ENCODE data around the gene CALCOCO1. TPM values are rescaled to one million over a fixed set of nuclear protein-coding genes. Genes with fewer than 3 reads are reported as not detected.

CALCOCO1 gene
- total and polyA plus RNA-seq, 9 of the 15 experiments (the other 6 are each of a cell fraction or from before 2014, with no cell fraction given), result 1.9 to 31.8 (median 11.0) TPM

DNA sequence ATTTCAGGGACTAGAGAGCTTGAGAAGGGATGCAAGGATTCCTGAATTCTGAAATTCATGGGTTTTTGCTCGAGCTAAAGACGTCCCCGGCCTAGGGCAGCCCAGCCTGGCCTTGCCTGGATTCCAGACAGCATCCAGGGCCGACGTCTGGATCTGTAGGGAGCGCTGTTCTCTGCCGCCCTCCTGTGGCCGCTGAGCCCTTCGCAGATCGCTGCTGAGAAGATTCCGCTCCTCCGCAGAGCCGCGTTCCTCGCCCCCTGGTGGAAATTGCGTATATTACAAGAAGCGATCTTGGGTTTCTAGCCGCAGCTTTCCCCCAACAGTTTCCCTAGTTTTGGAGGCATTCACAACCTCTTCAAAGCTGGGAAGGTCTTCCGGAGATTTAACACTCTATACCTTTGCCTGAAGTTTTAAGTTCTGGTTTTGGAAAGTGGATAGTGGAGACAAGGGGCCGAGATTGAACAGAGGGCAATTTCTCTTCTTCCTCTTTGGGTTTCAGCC lies 19.4 kb upstream of the CALCOCO1 start (continued):
- TF ChIP-seq NFIC (IDR thresholded peaks at IDR 0.05), result no peak
- no peak for TF ChIP-seq SIN3B (IDR thresholded peaks at IDR 0.05; ENCODE audit: low read depth)
- TF ChIP-seq C11orf30 (IDR thresholded peaks at IDR 0.05; ENCODE audit: low read depth), result no peak
- TF ChIP-seq, protein P1, sequence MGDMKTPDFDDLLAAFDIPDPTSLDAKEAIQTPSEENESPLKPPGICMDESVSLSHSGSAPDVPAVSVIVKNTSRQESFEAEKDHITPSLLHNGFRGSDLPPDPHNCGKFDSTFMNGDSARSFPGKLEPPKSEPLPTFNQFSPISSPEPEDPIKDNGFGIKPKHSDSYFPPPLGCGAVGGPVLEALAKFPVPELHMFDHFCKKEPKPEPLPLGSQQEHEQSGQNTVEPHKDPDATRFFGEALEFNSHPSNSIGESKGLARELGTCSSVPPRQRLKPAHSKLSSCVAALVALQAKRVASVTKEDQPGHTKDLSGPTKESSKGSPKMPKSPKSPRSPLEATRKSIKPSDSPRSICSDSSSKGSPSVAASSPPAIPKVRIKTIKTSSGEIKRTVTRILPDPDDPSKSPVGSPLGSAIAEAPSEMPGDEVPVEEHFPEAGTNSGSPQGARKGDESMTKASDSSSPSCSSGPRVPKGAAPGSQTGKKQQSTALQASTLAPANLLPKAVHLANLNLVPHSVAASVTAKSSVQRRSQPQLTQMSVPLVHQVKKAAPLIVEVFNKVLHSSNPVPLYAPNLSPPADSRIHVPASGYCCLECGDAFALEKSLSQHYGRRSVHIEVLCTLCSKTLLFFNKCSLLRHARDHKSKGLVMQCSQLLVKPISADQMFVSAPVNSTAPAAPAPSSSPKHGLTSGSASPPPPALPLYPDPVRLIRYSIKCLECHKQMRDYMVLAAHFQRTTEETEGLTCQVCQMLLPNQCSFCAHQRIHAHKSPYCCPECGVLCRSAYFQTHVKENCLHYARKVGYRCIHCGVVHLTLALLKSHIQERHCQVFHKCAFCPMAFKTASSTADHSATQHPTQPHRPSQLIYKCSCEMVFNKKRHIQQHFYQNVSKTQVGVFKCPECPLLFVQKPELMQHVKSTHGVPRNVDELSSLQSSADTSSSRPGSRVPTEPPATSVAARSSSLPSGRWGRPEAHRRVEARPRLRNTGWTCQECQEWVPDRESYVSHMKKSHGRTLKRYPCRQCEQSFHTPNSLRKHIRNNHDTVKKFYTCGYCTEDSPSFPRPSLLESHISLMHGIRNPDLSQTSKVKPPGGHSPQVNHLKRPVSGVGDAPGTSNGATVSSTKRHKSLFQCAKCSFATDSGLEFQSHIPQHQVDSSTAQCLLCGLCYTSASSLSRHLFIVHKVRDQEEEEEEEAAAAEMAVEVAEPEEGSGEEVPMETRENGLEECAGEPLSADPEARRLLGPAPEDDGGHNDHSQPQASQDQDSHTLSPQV (IDR thresholded peaks at IDR 0.05), result no peak
- no peak for TF ChIP-seq NCOA4 (IDR thresholded peaks at IDR 0.05; ENCODE audit: partially characterized antibody)
- no peak for TF ChIP-seq CBX5 (IDR thresholded peaks at IDR 0.05; ENCODE audit: borderline replicate concordance, low read depth)
- no peak for TF ChIP-seq GTF2F1 (IDR thresholded peaks at IDR 0.05; ENCODE audit: low read depth, low read length)
- TF ChIP-seq TAF15 (IDR thresholded peaks at IDR 0.05; ENCODE audit: low read depth, low read length), result no peak
- TF ChIP-seq ZNF589 (CRISPR knock-in tag; IDR thresholded peaks at IDR 0.05; ENCODE audit: low read depth), result no peak
- TF ChIP-seq, protein P2, sequence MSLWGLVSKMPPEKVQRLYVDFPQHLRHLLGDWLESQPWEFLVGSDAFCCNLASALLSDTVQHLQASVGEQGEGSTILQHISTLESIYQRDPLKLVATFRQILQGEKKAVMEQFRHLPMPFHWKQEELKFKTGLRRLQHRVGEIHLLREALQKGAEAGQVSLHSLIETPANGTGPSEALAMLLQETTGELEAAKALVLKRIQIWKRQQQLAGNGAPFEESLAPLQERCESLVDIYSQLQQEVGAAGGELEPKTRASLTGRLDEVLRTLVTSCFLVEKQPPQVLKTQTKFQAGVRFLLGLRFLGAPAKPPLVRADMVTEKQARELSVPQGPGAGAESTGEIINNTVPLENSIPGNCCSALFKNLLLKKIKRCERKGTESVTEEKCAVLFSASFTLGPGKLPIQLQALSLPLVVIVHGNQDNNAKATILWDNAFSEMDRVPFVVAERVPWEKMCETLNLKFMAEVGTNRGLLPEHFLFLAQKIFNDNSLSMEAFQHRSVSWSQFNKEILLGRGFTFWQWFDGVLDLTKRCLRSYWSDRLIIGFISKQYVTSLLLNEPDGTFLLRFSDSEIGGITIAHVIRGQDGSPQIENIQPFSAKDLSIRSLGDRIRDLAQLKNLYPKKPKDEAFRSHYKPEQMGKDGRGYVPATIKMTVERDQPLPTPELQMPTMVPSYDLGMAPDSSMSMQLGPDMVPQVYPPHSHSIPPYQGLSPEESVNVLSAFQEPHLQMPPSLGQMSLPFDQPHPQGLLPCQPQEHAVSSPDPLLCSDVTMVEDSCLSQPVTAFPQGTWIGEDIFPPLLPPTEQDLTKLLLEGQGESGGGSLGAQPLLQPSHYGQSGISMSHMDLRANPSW (CRISPR knock-in tag; IDR thresholded peaks at IDR 0.05), result no peak
- TF ChIP-seq KDM5B (IDR thresholded peaks at IDR 0.05; ENCODE audit: insufficient replicate concordance, low read depth, low read length), result no peak
- TF ChIP-seq ZC3H11A (IDR thresholded peaks at IDR 0.05; ENCODE audit: low read depth, low read length), result no peak
- TF ChIP-seq, protein P3, sequence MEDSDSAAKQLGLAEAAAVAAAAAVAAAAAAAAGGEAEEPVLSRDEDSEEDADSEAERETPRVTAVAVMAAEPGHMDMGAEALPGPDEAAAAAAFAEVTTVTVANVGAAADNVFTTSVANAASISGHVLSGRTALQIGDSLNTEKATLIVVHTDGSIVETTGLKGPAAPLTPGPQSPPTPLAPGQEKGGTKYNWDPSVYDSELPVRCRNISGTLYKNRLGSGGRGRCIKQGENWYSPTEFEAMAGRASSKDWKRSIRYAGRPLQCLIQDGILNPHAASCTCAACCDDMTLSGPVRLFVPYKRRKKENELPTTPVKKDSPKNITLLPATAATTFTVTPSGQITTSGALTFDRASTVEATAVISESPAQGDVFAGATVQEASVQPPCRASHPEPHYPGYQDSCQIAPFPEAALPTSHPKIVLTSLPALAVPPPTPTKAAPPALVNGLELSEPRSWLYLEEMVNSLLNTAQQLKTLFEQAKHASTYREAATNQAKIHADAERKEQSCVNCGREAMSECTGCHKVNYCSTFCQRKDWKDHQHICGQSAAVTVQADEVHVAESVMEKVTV (CRISPR knock-in tag; IDR thresholded peaks at IDR 0.05), result peak; percentile 88
- TF ChIP-seq, protein P4, sequence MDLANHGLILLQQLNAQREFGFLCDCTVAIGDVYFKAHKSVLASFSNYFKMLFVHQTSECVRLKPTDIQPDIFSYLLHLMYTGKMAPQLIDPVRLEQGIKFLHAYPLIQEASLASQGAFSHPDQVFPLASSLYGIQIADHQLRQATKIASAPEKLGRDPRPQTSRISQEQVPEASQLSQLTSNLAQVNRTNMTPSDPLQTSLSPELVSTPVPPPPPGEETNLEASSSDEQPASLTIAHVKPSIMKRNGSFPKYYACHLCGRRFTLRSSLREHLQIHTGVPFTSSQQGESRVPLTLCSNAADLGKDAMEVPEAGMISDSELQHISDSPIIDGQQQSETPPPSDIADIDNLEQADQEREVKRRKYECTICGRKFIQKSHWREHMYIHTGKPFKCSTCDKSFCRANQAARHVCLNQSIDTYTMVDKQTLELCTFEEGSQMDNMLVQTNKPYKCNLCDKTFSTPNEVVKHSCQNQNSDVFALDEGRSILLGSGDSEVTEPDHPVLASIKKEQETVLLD (IDR thresholded peaks at IDR 0.05), result no peak
- TF ChIP-seq CBX1 (IDR thresholded peaks at IDR 0.05; ENCODE audit: low read depth), result no peak
- TF ChIP-seq, protein P5, sequence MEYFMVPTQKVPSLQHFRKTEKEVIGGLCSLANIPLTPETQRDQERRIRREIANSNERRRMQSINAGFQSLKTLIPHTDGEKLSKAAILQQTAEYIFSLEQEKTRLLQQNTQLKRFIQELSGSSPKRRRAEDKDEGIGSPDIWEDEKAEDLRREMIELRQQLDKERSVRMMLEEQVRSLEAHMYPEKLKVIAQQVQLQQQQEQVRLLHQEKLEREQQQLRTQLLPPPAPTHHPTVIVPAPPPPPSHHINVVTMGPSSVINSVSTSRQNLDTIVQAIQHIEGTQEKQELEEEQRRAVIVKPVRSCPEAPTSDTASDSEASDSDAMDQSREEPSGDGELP (CRISPR knock-in tag; IDR thresholded peaks at IDR 0.05; ENCODE audit: borderline replicate concordance), result peak; percentile 77; the same call in 1 of the 2 replicates
